ENCODE data around the gene LHX5. TPM values are rescaled to one million over a fixed set of nuclear protein-coding genes. Genes with fewer than 3 reads are reported as not detected.

The LHX5 gene
- total RNA-seq, 4 donors from 2014 or later = not detected

DNA sequence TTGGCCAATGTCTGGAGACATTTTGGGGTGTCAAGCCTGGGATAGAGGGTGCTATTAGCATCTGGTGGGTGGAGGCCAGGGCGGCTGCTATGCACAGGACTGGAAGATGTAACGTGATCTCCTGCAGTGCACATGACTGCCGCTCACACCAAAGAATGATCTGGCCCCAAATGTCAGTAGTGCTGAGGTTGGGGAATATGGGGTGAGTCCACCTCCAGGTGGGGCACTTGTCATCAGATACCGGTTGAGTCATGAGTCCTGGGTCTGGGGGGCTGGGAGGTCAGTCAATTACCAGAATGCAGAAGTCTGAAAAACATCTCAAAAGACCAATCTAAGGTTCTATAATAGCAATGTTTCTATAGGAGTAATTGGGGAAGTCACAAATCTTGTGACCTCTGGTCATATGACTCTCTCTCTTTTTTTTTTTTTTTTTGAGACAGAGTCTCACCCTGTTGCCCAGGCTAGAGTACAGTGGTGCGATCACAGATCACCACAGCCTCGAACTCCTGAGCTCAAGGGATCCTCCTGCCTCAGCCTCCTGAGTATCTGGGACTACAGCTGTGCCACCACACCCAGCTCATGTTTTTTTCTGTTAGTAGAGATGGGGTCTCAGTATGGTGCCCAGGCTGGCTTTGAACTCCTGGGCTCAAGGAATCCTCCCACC lies 55.4 kb downstream of the LHX5 start:
- H3K27ac ChIP-seq = peak overlapping the region in 2 of 4 donors; percentile 9 to 30

DNA sequence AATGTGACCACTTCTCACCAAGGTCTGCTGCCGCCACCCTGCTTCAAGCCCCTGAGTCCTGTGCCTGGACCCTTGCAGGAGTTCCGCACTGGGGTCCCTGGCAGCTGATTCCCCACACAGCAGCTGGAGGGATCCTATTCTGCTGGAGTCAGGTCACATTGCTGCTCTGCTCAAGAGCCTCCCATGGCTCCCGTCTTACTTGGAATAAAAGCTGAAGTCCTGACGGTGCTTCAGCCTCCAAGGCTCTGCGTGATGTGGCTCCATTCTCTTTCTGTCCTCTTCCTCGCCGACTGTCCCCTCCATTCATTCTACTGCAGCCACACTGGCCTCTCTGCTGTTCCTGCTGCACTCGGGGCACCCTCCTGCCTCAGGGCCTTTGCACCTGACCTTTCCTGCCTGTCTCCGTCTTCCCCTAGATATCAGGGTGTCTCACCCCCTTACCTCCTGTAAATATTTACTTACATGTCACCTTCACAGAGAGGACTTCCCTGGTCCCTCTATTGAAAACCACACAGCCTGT lies 57.1 kb downstream of the LHX5 start:
- no peaks in the 10 kb centered on the region for H3K36me3 ChIP-seq
- H3K27me3 ChIP-seq = peaks cover 6% of the 10 kb centered on the region
- 74 to 88% methylated on average over 5 to 9 of the region's 9 CpGs for WGBS, 2 donors (ENCODE audit: low coverage in 1 of 2)
- DNase-seq = no peak
- intact Hi-C loops (cut with DNase I; ENCODE audit: low total_unique reads) (no loop called here), in situ Hi-C loops (cut with MboI; ENCODE audit: low pct_ligation_motif_present in 1 of 4, low pct_unique_long_range_greater_than_20kb in 1 of 4, low sequenced_read_pairs in 3 of 4) (no loop called here)
- H3K27ac ChIP-seq = no peak overlapping the region
- peaks cover 0 to 5% (median 0%) of the 10 kb centered on the region in 4 donors for H3K4me1 ChIP-seq
- H3K9me3 ChIP-seq = no peaks in the 10 kb centered on the region
- H3K4me3 ChIP-seq = no peak overlapping the region
- TF ChIP-seq POLR2A (IDR thresholded peaks at IDR 0.05) = no peak
- TF ChIP-seq CTCF (IDR thresholded peaks at IDR 0.05) = no peak
- no peak for TF ChIP-seq POLR2AphosphoS5 (IDR thresholded peaks at IDR 0.05)
- no peak for TF ChIP-seq EP300 (IDR thresholded peaks at IDR 0.05; ENCODE audit: low read depth)

More for the DNA sequence above, 55.4 kb downstream of the LHX5 start:
- Histone ChIP-seq H3K4me1 (peaks cover 0 to 5% (median 0%) of the 10 kb centered on the region in 4 donors), H3K4me3 (no peak overlapping the region), H3K27me3 (peaks cover 6% of the 10 kb centered on the region), H3K9me3 (no peaks in the 10 kb centered on the region), H3K36me3 (no peaks in the 10 kb centered on the region)
- peak; percentile 13 for DNase-seq
- in situ Hi-C loops (cut with MboI; ENCODE audit: low pct_ligation_motif_present in 1 of 4, low pct_unique_long_range_greater_than_20kb in 1 of 4, low sequenced_read_pairs in 3 of 4) (no loop called here), intact Hi-C loops (cut with DNase I; ENCODE audit: low total_unique reads) (no loop called here)
- TF ChIP-seq CTCF (IDR thresholded peaks at IDR 0.05) (no peak), POLR2A (IDR thresholded peaks at IDR 0.05) (no peak), POLR2AphosphoS5 (IDR thresholded peaks at IDR 0.05) (no peak), EP300 (IDR thresholded peaks at IDR 0.05; ENCODE audit: low read depth) (no peak)
- 34 to 62% methylated on average over 2 to 6 of the region's 6 CpGs for WGBS, 2 donors (ENCODE audit: low coverage in 1 of 2)

GRCh38 chr12:113413488-113413939 lies 58.2 kb downstream of the LHX5 start:
- Histone ChIP-seq H3K27me3 (peaks cover 6% of the 10 kb centered on the region), H3K27ac (no peak overlapping the region), H3K4me1 (peaks cover 0 to 4% (median 0%) of the 10 kb centered on the region in 4 donors), H3K36me3 (no peaks in the 10 kb centered on the region), H3K9me3 (no peaks in the 10 kb centered on the region), H3K4me3 (no peak overlapping the region)
- WGBS, 2 donors (ENCODE audit: low coverage in 1 of 2) = 69 to 93% methylated on average over 6 to 11 of the region's 11 CpGs
- TF ChIP-seq POLR2AphosphoS5 (IDR thresholded peaks at IDR 0.05) = no peak
- TF ChIP-seq POLR2A (IDR thresholded peaks at IDR 0.05) = no peak
- TF ChIP-seq CTCF (IDR thresholded peaks at IDR 0.05) = no peak
- no peak for TF ChIP-seq EP300 (IDR thresholded peaks at IDR 0.05; ENCODE audit: low read depth)
- in situ Hi-C loops (cut with MboI; ENCODE audit: low pct_ligation_motif_present in 1 of 4, low pct_unique_long_range_greater_than_20kb in 1 of 4, low sequenced_read_pairs in 3 of 4) = no loop called here
- intact Hi-C loops (cut with DNase I; ENCODE audit: low total_unique reads) = no loop called here
- DNase-seq = peak; percentile 15

Other genes with a start within 250 kb of the LHX5 start
- 100 to 1,000 TPM in 2 of 4 donors, 10 to 100 TPM in 2; 76.5 to 256 (median 95.5) TPM for gene SLC8B1, start 136.8 kb downstream of the LHX5 start, total RNA-seq
- 10 to 100 TPM; 12.3 to 27.5 (median 19.0) TPM for gene PLBD2, start 113.3 kb downstream of the LHX5 start, total RNA-seq
- 1 to 10 TPM in 3 of 4 donors, not detected in 1; 1.2 to 7.1 (median 5.7) TPM for gene SDS, start 68.0 kb downstream of the LHX5 start, total RNA-seq
- 10 to 100 TPM in 3 of 4 donors, 1 to 10 TPM in 1; 7.4 to 16.8 (median 13.1) TPM for gene SDSL, start 49.5 kb downstream of the LHX5 start, total RNA-seq

Measured in transverse colon (tissue), 4 donors.